Measurements from ENCODE around the gene FOLR3. TPM values are rescaled to one million over a fixed set of nuclear protein-coding genes. Genes with fewer than 3 reads are reported as not detected.

Gene FOLR3
- total RNA-seq, 4 donors from 2014 or later = 0.68 to 0.88 TPM; not detected in 2

- no peak for TF ChIP-seq CTCF (IDR thresholded peaks at IDR 0.05; ENCODE audit: low read depth)
Measured at GRCh38 chr11:72177656-72178055, 42.1 kb downstream of the FOLR3 start.

GRCh38 chr11:72179049-72179803 is 43.7 kb downstream of the FOLR3 start:
- no peak for TF ChIP-seq CTCF (IDR thresholded peaks at IDR 0.05; ENCODE audit: low read depth)

GRCh38 chr11:72179804-72180396 is 44.4 kb downstream of the FOLR3 start:
- no peak for TF ChIP-seq CTCF (IDR thresholded peaks at IDR 0.05; ENCODE audit: low read depth)

- no peak for TF ChIP-seq CTCF (IDR thresholded peaks at IDR 0.05; ENCODE audit: low read depth)
Measured at GRCh38 chr11:72188267-72188666, 52.7 kb downstream of the FOLR3 start.

Other genes starting within 250 kb of the FOLR3 start
- 1 to 10 TPM; 3.1 to 8.2 (median 6.4) TPM for gene XNDC1N, start 207.1 kb upstream of the FOLR3 start, total RNA-seq
- 10 to 100 TPM; 14.3 to 21.4 (median 17.8) TPM for gene RNF121, start 206.7 kb upstream of the FOLR3 start, total RNA-seq
- gene IL18BP, start 136.8 kb upstream of the FOLR3 start, total RNA-seq = 10 to 100 TPM in 1 of 4 donors, 1 to 10 TPM in 3; 3.5 to 14.1 (median 5.3) TPM
- gene NUMA1, start 55.2 kb upstream of the FOLR3 start, total RNA-seq = 100 to 1,000 TPM; 121 to 365 (median 225) TPM
- 1 to 10 TPM; 3.2 to 7.0 (median 4.5) TPM for gene LRRC51, start 54.9 kb upstream of the FOLR3 start, total RNA-seq
- gene LAMTOR1, start 32.4 kb upstream of the FOLR3 start, total RNA-seq = 100 to 1,000 TPM in 1 of 4 donors, 10 to 100 TPM in 3; 84.6 to 128 (median 91.9) TPM
- not detected for gene TOMT, start 29.8 kb upstream of the FOLR3 start, total RNA-seq
- gene ANAPC15, start 23.0 kb upstream of the FOLR3 start, total RNA-seq = 10 to 100 TPM; 17.3 to 28.6 (median 21.1) TPM
- not detected for gene FOLR1, start 56.4 kb downstream of the FOLR3 start, total RNA-seq
- 100 to 1,000 TPM in 3 of 4 donors, 10 to 100 TPM in 1; 75.9 to 140 (median 136) TPM for gene FOLR2, start 81.1 kb downstream of the FOLR3 start, total RNA-seq
- 10 to 100 TPM; 43.8 to 80.3 (median 60.3) TPM for gene INPPL1, start 89.0 kb downstream of the FOLR3 start, total RNA-seq
- gene PHOX2A, start 108.5 kb downstream of the FOLR3 start, total RNA-seq = not detected